GM18517 (cell line): ENCODE data around the gene RAD51B.
"Not testable (repeated sequence)": the region's sequence is repeated elsewhere in the genome, so short reads cannot be mapped to it uniquely, and the experiment has no call there.

ENCODE experiments used
- ATAC-seq: cut with Tn5 transposase; IDR thresholded peaks from one replicate; pipeline ENCODE4 v1.9.1; 2021; ENCODE audit warnings: mild to moderate bottlenecking, moderate library complexity; ENCODE audit not compliant: unreplicated experiment

Gene RAD51B

GRCh38 chr14:67977434-67978034, 158.0 kb downstream of the RAD51B start:
- ATAC-seq: no peak

GRCh38 chr14:67978749-67979148, 159.2 kb downstream of the RAD51B start:
- no peak for ATAC-seq

- ATAC-seq: no peak
Measured at GRCh38 chr14:67982711-67983608, 163.4 kb downstream of the RAD51B start.

GRCh38 chr14:67984274-67984673, 164.7 kb downstream of the RAD51B start:
- no peak for ATAC-seq

GRCh38 chr14:67986131-67986841, 166.7 kb downstream of the RAD51B start:
- ATAC-seq: no peak

- no peak for ATAC-seq
Measured at GRCh38 chr14:67987606-67988005, 168.0 kb downstream of the RAD51B start.

- ATAC-seq: not testable (repeated sequence)
Measured at GRCh38 chr14:67988210-67988609, 168.6 kb downstream of the RAD51B start.

- no peak for ATAC-seq
Measured at GRCh38 chr14:67990576-67990975, 171.0 kb downstream of the RAD51B start.

- ATAC-seq: no peak
Measured at GRCh38 chr14:67994531-67994930, 175.0 kb downstream of the RAD51B start.

GRCh38 chr14:67996235-67996634, 176.7 kb downstream of the RAD51B start:
- no peak for ATAC-seq

- no peak for ATAC-seq
Measured at GRCh38 chr14:67998834-67999233, 179.3 kb downstream of the RAD51B start.

- no peak for ATAC-seq
Measured at GRCh38 chr14:67999290-67999689, 179.7 kb downstream of the RAD51B start.

- no peak for ATAC-seq
Measured at GRCh38 chr14:67999705-68000384, 180.3 kb downstream of the RAD51B start.

- ATAC-seq: no peak
Measured at GRCh38 chr14:68000511-68000910, 180.9 kb downstream of the RAD51B start.

GRCh38 chr14:68008491-68008890, 188.9 kb downstream of the RAD51B start:
- no peak for ATAC-seq

- ATAC-seq: no peak
Measured at GRCh38 chr14:68011406-68012028, 191.9 kb downstream of the RAD51B start.

- no peak for ATAC-seq
Measured at GRCh38 chr14:68012871-68013270, 193.3 kb downstream of the RAD51B start.

GRCh38 chr14:68013326-68013725, 193.7 kb downstream of the RAD51B start:
- ATAC-seq: no peak

GRCh38 chr14:68014771-68015170, 195.2 kb downstream of the RAD51B start:
- ATAC-seq: no peak

GRCh38 chr14:68015356-68016254, 196.0 kb downstream of the RAD51B start:
- no peak for ATAC-seq
